Measurements from ENCODE around the gene HEXIM2. TPM values are rescaled to one million over a fixed set of nuclear protein-coding genes. Genes with fewer than 3 reads are reported as not detected.
"Not testable (repeated sequence)": the region's sequence is repeated elsewhere in the genome, so short reads cannot be mapped to it uniquely, and the experiment has no call there.

HEXIM2 gene
- total RNA-seq, 2 donors from 2014 or later, result 12.5 to 13.0 TPM

DNA sequence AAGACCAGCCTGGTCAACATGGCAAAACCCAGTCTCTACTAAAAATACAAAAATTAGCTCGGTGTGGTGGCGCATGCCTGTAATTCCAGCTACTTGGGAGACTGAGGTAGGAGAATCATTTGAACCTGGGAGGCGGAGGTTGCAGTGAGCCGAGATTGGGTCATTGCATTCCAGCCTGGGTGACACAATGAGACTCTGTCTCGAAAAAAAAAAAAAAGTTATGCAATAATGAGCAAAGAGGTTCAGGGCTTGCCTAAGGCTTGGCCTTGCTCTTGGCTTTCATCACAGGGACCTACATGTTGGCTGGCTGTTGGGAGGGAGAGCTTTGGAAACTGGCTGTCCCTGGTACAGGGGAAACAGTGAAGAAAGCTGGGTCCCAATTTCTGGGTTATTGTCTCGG is 40.2 kb downstream of the HEXIM2 start:
- not testable (repeated sequence) for H3K27ac Mint-ChIP-seq; H3K27me3 Mint-ChIP-seq (ENCODE audit: low read depth); H3K36me3 Mint-ChIP-seq (ENCODE audit: insufficient read depth in 2 of 2); H3K4me1 Mint-ChIP-seq (ENCODE audit: low read depth); ATAC-seq (replicated peaks in 1 of 2); DNase-seq; H3K9me3 Mint-ChIP-seq; H3K4me3 Mint-ChIP-seq

DNA sequence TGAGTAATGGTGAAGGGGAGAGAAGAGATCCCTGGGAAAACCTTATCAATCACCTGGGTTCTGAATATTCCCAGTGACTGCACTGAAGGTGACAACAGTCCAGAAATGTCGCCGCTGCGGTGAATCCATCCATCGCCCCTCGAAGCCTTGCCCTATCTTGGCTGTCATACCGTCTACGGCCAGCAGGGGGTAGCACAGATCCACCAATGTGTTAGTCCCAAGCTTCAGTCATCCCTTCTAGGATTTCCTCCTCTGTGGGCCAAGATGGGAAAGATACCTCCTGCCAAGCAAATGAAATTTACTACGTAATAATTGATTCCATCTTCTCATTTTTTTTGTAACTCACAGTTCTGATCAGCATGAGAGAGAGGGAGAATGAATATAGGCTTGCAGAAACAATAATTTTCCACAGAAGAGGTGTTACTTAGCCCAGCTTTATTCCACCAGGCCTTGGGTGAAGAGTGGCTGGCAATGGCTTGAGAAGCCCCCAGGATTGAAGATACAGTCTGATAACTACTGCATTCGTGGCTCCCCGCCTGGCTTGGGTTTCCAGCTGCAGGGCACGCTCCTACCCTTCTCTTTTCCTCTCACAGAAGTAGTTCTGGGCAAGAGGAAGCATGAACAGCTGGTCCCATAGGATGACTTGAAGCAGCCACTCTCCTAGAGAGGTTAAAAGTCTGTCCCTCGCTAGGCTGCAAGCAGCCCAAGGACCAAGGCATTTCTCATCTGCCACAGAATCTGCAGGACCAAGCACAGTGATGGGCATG is 57.4 kb downstream of the HEXIM2 start:
- Mint-ChIP-seq H3K27ac (peak overlapping the region; percentile 95), H3K9me3 (no peaks in the 10 kb centered on the region), H3K36me3 (ENCODE audit: insufficient read depth in 2 of 2) (peaks cover 18 to 59% of the 10 kb centered on the region in 2 donors), H3K27me3 (ENCODE audit: low read depth) (no peaks in the 10 kb centered on the region), H3K4me3 (peak overlapping the region; percentile 88 to 99), H3K4me1 (ENCODE audit: low read depth) (peaks cover 41% of the 10 kb centered on the region)
- peak in 1 of 2 donors; percentile 7 for ATAC-seq (replicated peaks in 1 of 2)
- peak; percentile 85 to 90 for DNase-seq

Other genes with a start within 250 kb of the HEXIM2 start
- gene GFAP, start 246.4 kb upstream of the HEXIM2 start, total RNA-seq, result not detected
- 10 to 100 TPM; 33.0 to 48.1 TPM for gene KIF18B, start 214.1 kb upstream of the HEXIM2 start, total RNA-seq
- gene C1QL1, start 193.6 kb upstream of the HEXIM2 start, total RNA-seq, result 1 to 10 TPM in 1 of 2 donors, under 1 TPM in 1; 0.94 to 2.0 TPM
- gene DCAKD, start 110.2 kb upstream of the HEXIM2 start, total RNA-seq, result 10 to 100 TPM; 42.0 to 59.2 TPM
- gene NMT1, start 100.6 kb upstream of the HEXIM2 start, total RNA-seq, result 100 to 1,000 TPM; 130 to 145 TPM
- 1 to 10 TPM; 3.1 to 4.5 TPM for gene PLCD3, start 29.4 kb upstream of the HEXIM2 start, total RNA-seq
- 10 to 100 TPM; 17.9 to 20.1 TPM for gene ACBD4, start 26.2 kb upstream of the HEXIM2 start, total RNA-seq
- gene HEXIM1, start 13.4 kb upstream of the HEXIM2 start, total RNA-seq, result 10 to 100 TPM; 58.0 to 63.3 TPM
- 100 to 1,000 TPM; 559 to 689 TPM for gene FMNL1, start 60.0 kb downstream of the HEXIM2 start, total RNA-seq
- gene SPATA32, start 100.2 kb downstream of the HEXIM2 start, total RNA-seq, result 1 to 10 TPM; 1.4 to 1.7 TPM
- gene MAP3K14, start 155.1 kb downstream of the HEXIM2 start, total RNA-seq, result 10 to 100 TPM; 71.8 to 78.0 TPM